Glomerular visceral epithelial cell (primary cell): ENCODE measurements around the gene EXOSC3.
"Not testable (repeated sequence)": the region's sequence is repeated elsewhere in the genome, so short reads cannot be mapped to it uniquely, and the experiment has no call there.

Source experiments
- DNase-seq: peaks from one replicate; pipeline ENCODE4 v3.0.0-alpha.2; 2016; ENCODE audit errors: extremely low spot score

The EXOSC3 gene

GRCh38 chr9:37775216-37775919, 9.5 kb downstream of the EXOSC3 start:
- no peak for DNase-seq

GRCh38 chr9:37769995-37770394, 14.9 kb downstream of the EXOSC3 start:
- no peak for DNase-seq

GRCh38 chr9:37769306-37769705, 15.6 kb downstream of the EXOSC3 start:
- DNase-seq, result no peak

GRCh38 chr9:37765263-37765662, 19.6 kb downstream of the EXOSC3 start:
- not testable (repeated sequence) for DNase-seq

DNA sequence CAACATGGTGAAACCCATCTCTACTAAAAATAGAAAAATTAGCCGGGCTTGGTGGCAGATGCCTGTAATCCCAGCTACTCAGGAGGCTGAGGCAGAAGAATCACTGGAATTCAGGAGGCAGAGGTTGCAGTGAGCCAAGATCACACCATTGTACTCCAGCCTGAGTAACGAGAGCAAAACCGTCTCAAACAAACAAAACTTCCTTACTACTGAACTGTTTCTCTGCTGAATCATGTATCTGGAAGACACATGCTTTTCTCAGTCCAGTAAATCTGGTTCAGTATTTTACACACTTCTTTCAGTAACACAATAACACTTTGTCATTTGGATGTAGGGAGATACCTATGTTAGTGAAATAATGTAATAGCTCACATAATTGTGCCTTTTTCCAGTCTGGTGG, 23.4 kb downstream of the EXOSC3 start:
- DNase-seq, result no peak

GRCh38 chr9:37760416-37761161, 24.3 kb downstream of the EXOSC3 start:
- DNase-seq, result peak; percentile 13

DNA sequence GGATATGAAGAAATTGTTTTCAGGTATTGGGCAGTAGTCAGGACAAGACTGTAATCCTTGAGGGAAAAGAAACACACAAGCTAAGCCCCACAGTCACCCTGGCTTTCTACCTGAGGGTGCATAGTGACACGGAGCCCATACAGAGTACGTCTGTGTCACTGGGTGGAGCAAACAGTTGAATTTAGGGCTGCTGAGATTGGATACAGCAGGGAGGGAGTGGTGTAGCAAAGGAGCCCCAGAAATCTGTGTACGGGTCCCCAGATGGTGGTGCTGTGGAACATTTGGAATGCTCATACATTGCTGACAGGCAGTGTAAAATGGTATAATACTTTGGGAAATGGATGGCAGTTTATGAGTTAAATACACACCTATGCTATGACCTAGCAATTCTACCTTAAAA, 26.1 kb downstream of the EXOSC3 start:
- no peak for DNase-seq

GRCh38 chr9:37753489-37754190, 31.2 kb downstream of the EXOSC3 start, which contains the start of gene TRMT10B:
TSS of gene TRMT10B (plus strand) at chr9:37753805. CDS start at chr9:37761932, 8,127 bp downstream.
- peak; percentile 61 for DNase-seq

- no peak for DNase-seq
Observed at GRCh38 chr9:37752642-37753488, 32.0 kb downstream of the EXOSC3 start.

- not testable (repeated sequence) for DNase-seq
Observed at GRCh38 chr9:37752112-37752511, 32.8 kb downstream of the EXOSC3 start.

GRCh38 chr9:37751704-37752103, 33.2 kb downstream of the EXOSC3 start:
- not testable (repeated sequence) for DNase-seq

- DNase-seq, result no peak
Observed at GRCh38 chr9:37751186-37751585, 33.7 kb downstream of the EXOSC3 start.

DNA sequence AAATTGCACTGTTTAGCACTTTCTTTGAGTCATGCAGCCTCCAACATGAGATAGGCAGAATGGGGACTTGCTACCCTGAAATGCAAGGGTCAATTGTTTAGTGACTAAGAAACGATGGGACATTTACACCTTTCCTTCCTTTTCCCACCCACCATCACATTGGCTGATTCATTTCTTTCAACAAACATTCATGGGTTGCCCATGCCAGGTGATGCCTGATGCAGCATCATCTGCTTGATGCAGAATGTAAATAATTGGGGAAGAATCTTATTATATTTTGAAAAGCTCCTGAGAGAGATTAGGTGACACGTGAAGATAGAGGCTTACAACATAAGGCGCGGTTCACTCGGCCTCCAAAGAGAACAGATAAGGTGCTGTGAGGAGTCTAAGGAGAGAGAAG, 35.7 kb downstream of the EXOSC3 start:
- no peak for DNase-seq

- peak; percentile 57 for DNase-seq
Observed at GRCh38 chr9:37747271-37747753, 37.6 kb downstream of the EXOSC3 start.

GRCh38 chr9:37746448-37747270, 38.2 kb downstream of the EXOSC3 start:
- no peak for DNase-seq

DNA sequence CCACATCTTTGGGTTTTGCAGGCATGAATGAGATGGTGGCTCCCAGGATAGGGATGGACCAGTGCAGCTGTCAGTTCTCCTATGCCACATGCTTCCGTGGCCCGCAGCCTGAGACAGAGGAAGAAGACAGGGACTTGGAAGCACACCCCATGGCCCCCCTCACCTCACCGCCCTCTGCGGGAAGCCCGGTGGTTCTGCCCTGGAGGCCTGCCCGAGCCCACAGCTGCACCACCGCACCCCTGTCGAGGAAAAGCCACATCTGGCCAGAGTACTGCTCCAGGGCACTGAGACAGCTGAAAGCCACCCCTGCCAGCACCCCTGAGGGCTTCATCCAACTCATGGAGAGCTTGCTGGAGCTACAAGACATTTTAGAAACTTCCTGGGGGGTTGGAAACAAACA, 38.9 kb downstream of the EXOSC3 start:
- no peak for DNase-seq

- DNase-seq, result no peak
Observed at GRCh38 chr9:37740631-37741328, 44.1 kb downstream of the EXOSC3 start.

GRCh38 chr9:37740128-37740527, 44.7 kb downstream of the EXOSC3 start:
- no peak for DNase-seq

DNA sequence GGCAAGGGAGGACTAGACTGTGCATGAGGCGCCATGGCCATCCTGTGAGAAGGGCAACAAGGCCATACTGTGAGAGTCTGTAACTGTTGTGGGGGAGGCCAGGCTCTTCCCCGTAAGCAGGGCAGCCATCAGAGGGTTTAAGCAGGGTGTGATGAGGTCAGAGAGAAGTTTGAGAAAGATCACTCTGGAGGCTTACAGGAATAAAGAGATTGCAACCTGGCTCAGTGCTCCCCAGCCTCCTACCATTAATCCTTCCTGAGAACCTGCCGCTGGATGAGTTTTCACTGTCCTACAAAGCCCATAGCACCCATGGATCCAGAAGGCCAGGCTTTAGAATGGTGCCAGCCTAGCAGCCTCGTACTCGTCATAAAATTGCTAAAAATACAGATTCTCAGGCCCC, 45.6 kb downstream of the EXOSC3 start:
- DNase-seq, result no peak

GRCh38 chr9:37732952-37733351, 51.9 kb downstream of the EXOSC3 start:
- no peak for DNase-seq
